Right ventricle myocardium inferior (tissue), 1 donor: Measurements from ENCODE around the gene BUD13. TPM values are rescaled to one million over a fixed set of nuclear protein-coding genes. Genes with fewer than 3 reads are reported as not detected.
"Not testable (repeated sequence)": the region's sequence is repeated elsewhere in the genome, so short reads cannot be mapped to it uniquely, and the experiment has no call there.

Source experiments
- ATAC-seq: fragments of 200-7000 bp; cut with Tn5 transposase; one replicate; pipeline ENCODE4 v1.9.1; 2020; ENCODE audit warnings: mild to moderate bottlenecking, moderate library complexity
- DNase-seq: peaks from one replicate; pipeline ENCODE4 v3.0.0; 2021; ENCODE audit errors: missing footprints
- intact Hi-C: fragments of 100-400 bp; cut with DNase I; formaldehyde crosslinking; loops from one replicate; pipeline ENCODE4 v1.11.0; 2022
- long read RNA-seq: library from polyadenylated mRNA; unstranded; transcript quantifications from one replicate; pipeline ENCODE4 v2.0.0, GENCODE V29; 2021
- total RNA-seq: library from RNA; stranded (reverse); fragmentation: NEBNext Ultra II Directional; extraction: Animal tissue kit (Norgen Biotek cat#: 25700); gene quantifications from one replicate; pipeline ENCODE4 v1.2.1, GENCODE V29; 2021
- donor health status: DM: no; HTN: yes; CAD: no; lungs with severe emphysema.

BUD13 gene
- 7.8 TPM for total RNA-seq
- long read RNA-seq, transcript BUD13-201 (10 exons, 2,196 nt), result major isoform, 6 of 11 reads
- long read RNA-seq, partial matches to known transcripts, result 3 of 11 reads
- long read RNA-seq, other reads (novel, unspliced or antisense), result 2 of 11 reads

DNA sequence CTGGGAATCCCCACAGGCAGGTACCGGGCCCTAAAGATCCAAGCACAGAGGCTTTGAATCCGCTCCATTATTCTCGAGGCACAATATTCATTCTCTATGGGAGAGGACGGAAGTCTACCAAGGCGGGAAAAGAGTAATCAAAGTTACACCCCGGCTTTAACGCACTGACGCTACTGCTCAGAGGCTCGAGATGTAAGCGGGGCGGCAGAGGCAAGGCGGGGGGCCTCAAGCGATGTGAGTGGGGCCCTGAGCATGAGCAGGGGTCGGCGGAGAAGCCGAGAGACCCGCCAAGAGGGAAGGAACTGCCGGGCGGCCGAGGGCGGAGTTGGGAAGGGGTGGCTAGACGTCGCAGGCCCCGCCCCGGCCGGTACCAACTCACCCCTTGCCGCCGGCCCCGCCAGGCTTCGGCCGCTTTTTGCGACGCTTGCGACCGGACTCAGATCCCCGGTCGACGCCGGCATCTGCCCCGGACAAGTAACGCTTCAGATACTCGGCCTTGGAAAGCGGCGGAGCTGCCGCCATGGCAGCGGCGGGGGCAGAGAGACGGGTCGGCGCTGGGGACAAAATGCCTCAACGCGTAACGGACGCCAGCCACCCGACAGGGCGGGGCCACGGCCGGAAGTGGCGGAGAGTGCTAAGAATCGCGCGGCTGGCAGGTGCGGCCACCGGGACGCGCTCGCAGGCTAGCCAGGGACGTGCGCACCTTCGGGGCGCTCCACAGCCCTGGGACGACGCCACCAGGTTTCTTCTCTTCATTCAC is at the start of gene BUD13:
TSS of gene BUD13 (minus strand) at position 545 of the 760 bp plus-strand sequence. CDS start at position 522, 23 bp downstream.
- intact Hi-C loops, result loop anchor here (5.0 kb wide), 1 partner anchor 460 kb away; the partner anchor contains the start of genes PCSK7 and RNF214
- ATAC-seq (peak; percentile 96), DNase-seq (peak; percentile 95)

DNA sequence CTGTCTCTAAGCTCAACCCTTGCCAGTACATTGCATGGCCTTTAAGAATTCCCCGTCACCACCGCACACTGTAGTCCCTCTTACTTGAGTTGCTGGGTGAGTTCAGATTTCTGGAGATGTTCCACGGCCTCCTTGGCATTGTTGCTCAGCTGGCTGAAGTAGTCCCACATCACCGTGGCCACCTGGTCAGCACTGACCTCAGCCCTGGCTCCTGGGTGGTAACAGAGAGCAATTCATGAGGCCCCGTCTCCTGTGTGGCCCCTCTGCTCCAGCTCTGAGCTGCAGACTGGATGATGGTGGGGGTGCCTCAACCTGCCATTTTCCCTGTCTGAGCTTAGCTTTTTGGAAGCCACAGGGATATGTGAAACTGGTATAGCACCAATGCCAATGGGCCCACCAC is 49.8 kb upstream of the BUD13 start:
- ATAC-seq (no peak), DNase-seq (no peak)
- intact Hi-C loops, result no loop called here

- DNase-seq (no peak), ATAC-seq (no peak)
- intact Hi-C loops, result no loop called here
Measured at GRCh38 chr11:116821050-116821918, 48.5 kb upstream of the BUD13 start.

- intact Hi-C loops, result no loop called here
- DNase-seq (no peak), ATAC-seq (no peak)
Measured at GRCh38 chr11:116819049-116819448, 46.3 kb upstream of the BUD13 start.

GRCh38 chr11:116814502-116814901 is 41.7 kb upstream of the BUD13 start:
- intact Hi-C loops, result no loop called here
- ATAC-seq, result no peak
- DNase-seq, result no peak

DNA sequence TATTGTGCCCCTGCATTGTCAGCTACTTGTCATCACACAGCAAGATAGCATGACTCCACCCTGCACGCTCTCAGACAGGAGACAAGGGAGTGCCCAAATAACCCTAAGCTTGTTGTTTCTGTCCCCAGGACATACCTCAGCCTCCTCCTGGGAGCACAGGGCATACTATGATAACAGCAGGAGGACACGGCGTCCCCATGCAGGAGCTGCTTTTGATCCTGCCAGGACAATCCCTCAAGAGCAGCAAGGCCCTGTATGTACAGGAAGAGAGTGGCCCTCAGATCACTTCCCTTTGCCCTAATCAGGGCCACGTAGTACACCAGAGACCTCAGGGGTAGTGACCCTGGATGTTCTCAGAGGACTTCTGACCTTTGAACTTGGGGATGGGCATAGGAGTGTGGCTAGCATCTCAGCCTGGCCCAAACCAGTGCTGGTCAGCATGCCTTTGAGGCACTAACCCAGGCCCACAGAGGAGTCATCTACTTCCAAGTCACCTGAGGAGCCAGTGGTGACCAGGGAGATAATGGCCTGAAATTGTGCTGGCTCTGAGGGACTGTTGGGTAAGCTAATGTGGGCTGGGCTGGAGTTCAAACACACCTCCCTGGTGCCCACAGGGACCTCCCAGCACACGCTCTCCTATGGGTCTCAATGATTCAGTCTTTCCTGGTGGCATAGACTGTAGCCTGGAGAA is 41.1 kb upstream of the BUD13 start:
- intact Hi-C loops, result no loop called here
- DNase-seq, result no peak
- ATAC-seq, result peak; percentile 68

DNA sequence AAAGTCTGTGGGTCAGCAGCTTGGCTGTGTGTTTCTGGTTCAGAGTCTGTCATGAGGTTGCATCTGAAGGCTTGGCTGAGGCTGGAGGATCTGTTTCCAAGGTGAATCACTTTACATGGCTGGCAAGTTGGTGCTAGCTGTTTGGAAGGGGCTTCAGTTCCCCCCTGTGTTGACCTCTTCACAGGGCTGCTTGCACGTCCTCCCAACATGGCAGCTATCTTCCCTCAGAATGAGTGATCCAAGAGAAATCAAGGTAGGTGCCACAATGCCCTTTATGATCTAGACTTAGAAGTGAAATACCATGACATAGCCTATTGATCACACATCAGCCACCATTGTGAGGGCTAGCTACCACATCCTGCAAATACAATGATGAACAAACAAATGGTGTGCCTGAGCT is 40.4 kb upstream of the BUD13 start:
- intact Hi-C loops, result no loop called here
- ATAC-seq, result no peak
- no peak for DNase-seq

- intact Hi-C loops, result no loop called here
- DNase-seq, result no peak
- no peak for ATAC-seq
Measured at GRCh38 chr11:116812109-116812508, 39.3 kb upstream of the BUD13 start.

GRCh38 chr11:116811194-116811593 is 38.4 kb upstream of the BUD13 start:
- intact Hi-C loops, result no loop called here
- DNase-seq (no peak), ATAC-seq (no peak)

- no peak for DNase-seq
- intact Hi-C loops, result no loop called here
- ATAC-seq, result no peak
Measured at GRCh38 chr11:116808262-116809175, 35.7 kb upstream of the BUD13 start.

GRCh38 chr11:116807601-116808261 is 34.9 kb upstream of the BUD13 start:
- DNase-seq (no peak), ATAC-seq (no peak)
- intact Hi-C loops, result no loop called here

DNA sequence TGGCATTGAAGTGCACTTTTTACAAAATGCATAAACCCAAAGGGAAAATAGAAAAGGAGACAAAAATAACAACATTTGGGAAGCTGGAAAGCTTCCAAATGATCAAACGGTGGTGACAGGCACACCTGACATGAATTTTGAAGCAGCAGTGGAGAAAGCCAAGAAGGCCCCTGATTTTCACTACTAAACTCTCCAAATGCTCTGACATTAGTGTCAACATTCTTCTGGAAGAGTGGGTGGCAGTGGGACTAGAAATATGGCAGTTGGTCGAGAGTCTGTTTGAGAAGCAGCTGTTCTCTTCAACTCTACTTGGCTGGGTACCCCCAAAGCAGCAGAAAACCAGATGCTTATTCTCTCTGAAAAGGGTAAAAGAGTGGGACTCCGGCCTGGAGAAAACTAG is 31.2 kb upstream of the BUD13 start:
- no peak for DNase-seq

GRCh38 chr11:116801662-116802061 is 28.9 kb upstream of the BUD13 start:
- intact Hi-C loops, ATAC-seq, DNase-seq: not testable (repeated sequence)

More for the DNA sequence above, 31.2 kb upstream of the BUD13 start:
- intact Hi-C loops, result no loop called here
- no peak for ATAC-seq

- intact Hi-C loops, result no loop called here
- DNase-seq (no peak), ATAC-seq (no peak)
Measured at GRCh38 chr11:116800610-116801009, 27.8 kb upstream of the BUD13 start.

DNA sequence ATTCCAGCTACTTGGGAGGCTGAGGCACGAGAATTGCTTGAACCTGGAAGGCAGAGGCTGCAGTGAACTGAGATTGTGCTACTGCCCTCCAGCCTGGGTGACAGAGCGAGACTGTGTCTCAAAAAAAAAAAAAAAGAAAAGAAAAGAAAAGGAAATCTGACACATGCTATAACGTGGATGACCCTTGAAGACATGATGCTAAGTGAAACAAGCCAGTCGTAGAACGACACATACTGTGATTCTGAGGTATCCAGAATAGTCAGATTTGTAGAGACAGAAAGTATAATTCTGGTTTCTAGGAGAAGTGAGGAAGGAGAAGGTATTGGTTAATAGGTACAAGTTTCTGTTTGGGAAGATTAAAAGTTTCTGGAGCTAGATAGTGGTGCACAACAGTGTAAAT is 25.6 kb upstream of the BUD13 start:
- DNase-seq, result no peak
- intact Hi-C loops, result no loop called here
- no peak for ATAC-seq

- no peak for ATAC-seq
- intact Hi-C loops, result no loop called here
- no peak for DNase-seq
Measured at GRCh38 chr11:116797816-116798215, 25.0 kb upstream of the BUD13 start.

DNA sequence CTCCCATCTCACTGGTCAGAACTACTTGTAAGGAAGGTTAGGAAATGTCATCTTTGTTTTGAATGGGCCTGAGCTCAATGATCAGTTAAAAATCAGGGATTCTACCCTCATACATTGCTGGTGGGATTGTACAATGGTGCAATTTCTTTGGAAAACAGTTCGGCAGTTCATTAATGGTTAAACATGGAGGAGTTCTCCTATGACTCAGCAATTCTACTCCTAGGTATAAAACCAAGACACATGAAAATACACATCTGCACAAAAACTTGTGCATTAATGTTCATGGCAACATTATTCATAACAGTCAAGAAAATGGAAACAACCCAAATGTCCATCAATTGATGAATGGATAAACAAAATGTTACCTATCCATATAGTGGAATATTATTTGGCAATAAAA is 23.8 kb upstream of the BUD13 start:
- no peak for DNase-seq
- intact Hi-C loops, result no loop called here

GRCh38 chr11:116794851-116795250 is 22.1 kb upstream of the BUD13 start:
- intact Hi-C loops, result loop anchor here (5.0 kb wide), 1 partner anchor 432 kb away; no protein-coding TSS in a partner anchor

More for the DNA sequence above, 23.8 kb upstream of the BUD13 start:
- ATAC-seq, result no peak

More at GRCh38 chr11:116794851-116795250, 22.1 kb upstream of the BUD13 start:
- ATAC-seq (no peak), DNase-seq (no peak)
